PC-9 (cell line): ENCODE data around the gene RGS18. TPM values are rescaled to one million over a fixed set of nuclear protein-coding genes. Genes with fewer than 3 reads are reported as not detected.
"Not testable (repeated sequence)": the region's sequence is repeated elsewhere in the genome, so short reads cannot be mapped to it uniquely, and the experiment has no call there.

Experiments
- BruUV-seq: library from RNA; stranded (reverse); fragments of 400-500 nt; replicated peaks from 2 replicates; lab custom pipeline; 2021; lab: Mats Ljungman, UMichigan
- CTCF ChIA-PET: fragments of 300-600 bp; sonication (Branson Sonifier 250); formaldehyde crosslinking; loops from one replicate; lab custom pipeline; 2022; ENCODE audit warnings: antibody characterized with exemption; lab: Charles Lee
- POLR2A ChIA-PET: fragments of 300-600 bp; sonication (Branson Sonifier 250); formaldehyde crosslinking; loops from one replicate; lab custom pipeline; 2022; ENCODE audit warnings: antibody characterized with exemption; ENCODE audit not compliant: unreplicated experiment; lab: Charles Lee
- DNase-seq, 2 experiments: peaks; one replicate each; pipeline versions ENCODE4 v3.0.0 to v3.0.0-alpha.2; 2015 to 2022; ENCODE audit warnings: mixed read lengths in 1 of 2
- H2AFZ ChIP-seq: fragments of 200-600 bp; sonication (generic); 2 replicates; pipeline ENCODE4 v1.8.1; 2017; ENCODE audit warnings: antibody characterized with exemption
- H3F3A ChIP-seq: fragments of 200-600 bp; sonication (generic); 2 replicates; pipeline ENCODE4 v1.8.1; 2017; ENCODE audit warnings: antibody characterized with exemption, mild to moderate bottlenecking, low read depth; ENCODE audit not compliant: insufficient read depth
- H3K27ac ChIP-seq: fragments of 200-600 bp; sonication (generic); 2 replicates; pipeline ENCODE4 v1.6.1; 2016; ENCODE audit warnings: mixed run types
- H3K27me3 ChIP-seq: fragments of 200-600 bp; sonication (generic); 2 replicates; pipeline ENCODE4 v1.6.1; 2016; ENCODE audit warnings: low read depth, mixed run types; ENCODE audit not compliant: insufficient read depth
- H3K36me3 ChIP-seq: fragments of 200-600 bp; sonication (generic); 2 replicates; pipeline ENCODE4 v1.6.1; 2016; ENCODE audit warnings: low read depth, mixed run types
- H3K4me1 ChIP-seq: fragments of 200-600 bp; sonication (generic); replicated peaks from 2 replicates; pipeline ENCODE4 v1.6.1; 2016; ENCODE audit warnings: mixed run types; ENCODE audit not compliant: insufficient read depth
- H3K4me2 ChIP-seq: fragments of 200-600 bp; sonication (generic); 2 replicates; pipeline ENCODE4 v1.6.1; 2017; ENCODE audit warnings: mixed run types
- H3K4me3 ChIP-seq: fragments of 200-600 bp; sonication (generic); 2 replicates; pipeline ENCODE4 v1.6.1; 2016; ENCODE audit warnings: mixed run types
- H3K79me2 ChIP-seq: fragments of 200-600 bp; sonication (generic); 2 replicates; pipeline ENCODE4 v1.6.1; 2017; ENCODE audit warnings: low read depth, mixed run types
- H3K9me2 ChIP-seq: fragments of 200-600 bp; sonication (generic); 2 replicates; pipeline ENCODE4 v1.8.1; 2017; ENCODE audit warnings: mild to moderate bottlenecking; ENCODE audit not compliant: insufficient read depth
- H3K9me3 ChIP-seq: fragments of 200-600 bp; sonication (generic); 2 replicates; pipeline ENCODE4 v1.8.1; 2016; ENCODE audit warnings: low read depth; ENCODE audit not compliant: insufficient read depth
- H4K20me1 ChIP-seq: fragments of 200-600 bp; sonication (generic); 2 replicates; pipeline ENCODE4 v1.8.1; 2017; ENCODE audit not compliant: insufficient read depth
- EZH2 ChIP-seq: fragments of 200-600 bp; sonication (generic); IDR thresholded peaks from 2 replicates; pipeline ENCODE4 v1.8.0; 2017; ENCODE audit warnings: antibody characterized with exemption, low read depth
- intact Hi-C: fragments of 100-400 bp; cut with micrococcal nuclease; formaldehyde crosslinking; loops from one replicate; pipeline ENCODE4 v1.10.0; 2022; ENCODE audit not compliant: unreplicated experiment
- total RNA-seq: library from RNA; stranded (reverse); gene quantifications from 2 replicates; pipeline ENCODE4 v1.2.3, GENCODE V29; 2021
- TF ChIP-seq, protein P1 (sequence below): fragments of 200-600 bp; sonication (generic); conservative IDR thresholded peaks from 2 replicates; pipeline ENCODE4 v1.6.1; 2017; ENCODE audit warnings: mixed run types, antibody characterized with exemption, mild to moderate bottlenecking, moderate library complexity

RGS18 gene
- total RNA-seq, 1 experiment from 2014 or later = not detected

- intact Hi-C loops = no loop called here
- no peak for TF ChIP-seq EZH2
- TF ChIP-seq, protein P1, sequence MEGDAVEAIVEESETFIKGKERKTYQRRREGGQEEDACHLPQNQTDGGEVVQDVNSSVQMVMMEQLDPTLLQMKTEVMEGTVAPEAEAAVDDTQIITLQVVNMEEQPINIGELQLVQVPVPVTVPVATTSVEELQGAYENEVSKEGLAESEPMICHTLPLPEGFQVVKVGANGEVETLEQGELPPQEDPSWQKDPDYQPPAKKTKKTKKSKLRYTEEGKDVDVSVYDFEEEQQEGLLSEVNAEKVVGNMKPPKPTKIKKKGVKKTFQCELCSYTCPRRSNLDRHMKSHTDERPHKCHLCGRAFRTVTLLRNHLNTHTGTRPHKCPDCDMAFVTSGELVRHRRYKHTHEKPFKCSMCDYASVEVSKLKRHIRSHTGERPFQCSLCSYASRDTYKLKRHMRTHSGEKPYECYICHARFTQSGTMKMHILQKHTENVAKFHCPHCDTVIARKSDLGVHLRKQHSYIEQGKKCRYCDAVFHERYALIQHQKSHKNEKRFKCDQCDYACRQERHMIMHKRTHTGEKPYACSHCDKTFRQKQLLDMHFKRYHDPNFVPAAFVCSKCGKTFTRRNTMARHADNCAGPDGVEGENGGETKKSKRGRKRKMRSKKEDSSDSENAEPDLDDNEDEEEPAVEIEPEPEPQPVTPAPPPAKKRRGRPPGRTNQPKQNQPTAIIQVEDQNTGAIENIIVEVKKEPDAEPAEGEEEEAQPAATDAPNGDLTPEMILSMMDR = no peak
- Histone ChIP-seq H3K36me3 (no peaks in the 10 kb centered on the region), H3K9me2 (no peaks in the 10 kb centered on the region), H4K20me1 (no peaks in the 10 kb centered on the region), H3K4me1 (no peaks in the 10 kb centered on the region), H3K9me3 (no peaks in the 10 kb centered on the region), H3K4me3 (no peak overlapping the region), H3K27ac (no peak overlapping the region), H3K4me2 (no peak overlapping the region), H3K27me3 (no peaks in the 10 kb centered on the region), H3K79me2 (no peaks in the 10 kb centered on the region), H3F3A (no peaks in the 10 kb centered on the region), H2AFZ (no peak overlapping the region)
- DNase-seq = no peak
- BruUV-seq = no TSS peak
- ChIA-PET POLR2A (no interaction called here), CTCF (no interaction called here)
Measured at GRCh38 chr1:192162376-192162775, 4.1 kb downstream of the RGS18 start.

DNA sequence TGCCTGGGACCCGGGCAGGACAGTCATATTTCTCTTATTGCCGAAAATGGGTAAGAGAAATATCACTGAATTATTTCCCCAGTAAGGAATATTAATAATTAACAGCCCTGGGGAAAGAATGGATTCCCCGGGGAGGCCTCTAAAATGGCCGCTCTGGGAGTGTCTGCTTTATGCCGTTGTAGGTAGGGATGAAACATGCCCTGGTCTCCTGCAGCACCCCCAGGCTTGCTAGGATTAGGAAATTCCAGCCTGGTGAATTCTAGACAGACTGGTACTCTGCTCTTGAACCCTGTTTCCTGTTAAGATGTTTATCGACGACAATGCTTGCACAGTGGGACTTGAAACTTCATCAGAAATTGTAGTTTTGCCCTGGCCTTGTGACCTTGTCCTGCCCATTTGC is 6.7 kb downstream of the RGS18 start:
- BruUV-seq, H3K27me3 ChIP-seq, H3K4me2 ChIP-seq: not testable (repeated sequence)

DNA sequence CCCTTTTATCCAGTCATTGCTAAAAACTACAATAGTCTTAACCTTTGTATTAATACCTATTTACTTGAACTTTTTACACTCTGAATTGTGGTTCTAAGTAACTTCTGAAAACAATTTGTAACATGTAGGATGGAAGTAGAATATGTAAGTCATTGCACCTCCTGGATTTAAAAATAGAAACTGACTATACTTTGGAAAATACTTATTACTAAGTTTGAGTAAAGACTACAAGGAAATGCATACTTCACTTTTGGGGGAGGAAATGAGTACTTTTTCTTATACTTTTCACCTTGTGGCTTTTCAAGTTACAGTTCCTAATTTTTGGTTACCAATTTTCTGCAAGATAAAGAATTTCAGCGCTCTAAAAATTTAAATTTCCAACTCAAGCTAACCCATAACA is 8.7 kb downstream of the RGS18 start:
- H3K79me2 ChIP-seq = no peaks in the 10 kb centered on the region
- ChIA-PET CTCF (no interaction called here), POLR2A (interaction anchor here (0.6 kb wide), 1 partner anchor 10 kb away, joined by 4 read pairs; no protein-coding TSS in a partner anchor)
- TF ChIP-seq, protein P1 = no peak
- no peak for TF ChIP-seq EZH2
- H2AFZ ChIP-seq = no peak overlapping the region
- intact Hi-C loops = no loop called here
- no TSS peak for BruUV-seq
- no peak overlapping the region for H3K27ac ChIP-seq
- H3K9me3 ChIP-seq = no peaks in the 10 kb centered on the region
- no peak for DNase-seq
- H3K9me2 ChIP-seq = no peaks in the 10 kb centered on the region
- H3K4me3 ChIP-seq = no peak overlapping the region
- H3K4me2 ChIP-seq = no peak overlapping the region
- no peaks in the 10 kb centered on the region for H3K27me3 ChIP-seq
- no peaks in the 10 kb centered on the region for H3K4me1 ChIP-seq
- H4K20me1 ChIP-seq = no peaks in the 10 kb centered on the region
- no peaks in the 10 kb centered on the region for H3F3A ChIP-seq
- no peaks in the 10 kb centered on the region for H3K36me3 ChIP-seq

More for the DNA sequence above, 6.7 kb downstream of the RGS18 start:
- DNase-seq, H3K4me3 ChIP-seq, H3K27ac ChIP-seq, H3K36me3 ChIP-seq, H3K9me3 ChIP-seq, H2AFZ ChIP-seq, H4K20me1 ChIP-seq, intact Hi-C loops, H3K4me1 ChIP-seq, POLR2A ChIA-PET, H3F3A ChIP-seq, H3K9me2 ChIP-seq, H3K79me2 ChIP-seq, CTCF ChIA-PET: not testable (repeated sequence)
